ENCODE data around the gene GPRC5B.

GRCh38 chr16:19853132-19853741 is 31.4 kb downstream of the GPRC5B start:
- TF ChIP-seq CTCF (IDR thresholded peaks at IDR 0.05) (no peak), POLR2A (IDR thresholded peaks at IDR 0.05) (no peak)

All from thyroid gland (tissue), 4 donors.